ENCODE results near the gene TLR6. TPM values are rescaled to one million over a fixed set of nuclear protein-coding genes. Genes with fewer than 3 reads are reported as not detected.

TLR6 gene
- total and polyA plus RNA-seq, 2 of the 8 experiments (the other 6 are each of a cell fraction or from before 2014, with no cell fraction given) = 0.02 to 0.09 TPM

DNA sequence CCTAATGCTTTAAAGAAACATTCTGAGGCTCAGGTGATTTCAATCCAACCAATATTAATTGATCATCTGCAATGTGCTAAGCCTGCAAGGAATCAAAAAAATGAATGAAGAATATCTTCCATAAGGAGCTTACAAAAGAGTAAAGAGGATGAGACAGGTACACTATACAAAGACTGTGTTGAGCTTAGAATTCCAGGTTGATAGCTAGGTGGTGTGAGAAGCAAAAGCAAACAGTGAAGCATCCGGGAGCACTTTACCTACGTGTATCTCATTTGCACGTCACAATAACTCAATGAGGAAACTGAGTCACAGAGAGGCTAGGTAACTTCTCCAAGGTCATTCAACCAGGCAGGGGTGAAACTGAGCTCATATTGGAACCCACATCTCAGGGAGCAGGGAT lies 48.1 kb upstream of the TLR6 start (continued):
- TF ChIP-seq, protein P1, sequence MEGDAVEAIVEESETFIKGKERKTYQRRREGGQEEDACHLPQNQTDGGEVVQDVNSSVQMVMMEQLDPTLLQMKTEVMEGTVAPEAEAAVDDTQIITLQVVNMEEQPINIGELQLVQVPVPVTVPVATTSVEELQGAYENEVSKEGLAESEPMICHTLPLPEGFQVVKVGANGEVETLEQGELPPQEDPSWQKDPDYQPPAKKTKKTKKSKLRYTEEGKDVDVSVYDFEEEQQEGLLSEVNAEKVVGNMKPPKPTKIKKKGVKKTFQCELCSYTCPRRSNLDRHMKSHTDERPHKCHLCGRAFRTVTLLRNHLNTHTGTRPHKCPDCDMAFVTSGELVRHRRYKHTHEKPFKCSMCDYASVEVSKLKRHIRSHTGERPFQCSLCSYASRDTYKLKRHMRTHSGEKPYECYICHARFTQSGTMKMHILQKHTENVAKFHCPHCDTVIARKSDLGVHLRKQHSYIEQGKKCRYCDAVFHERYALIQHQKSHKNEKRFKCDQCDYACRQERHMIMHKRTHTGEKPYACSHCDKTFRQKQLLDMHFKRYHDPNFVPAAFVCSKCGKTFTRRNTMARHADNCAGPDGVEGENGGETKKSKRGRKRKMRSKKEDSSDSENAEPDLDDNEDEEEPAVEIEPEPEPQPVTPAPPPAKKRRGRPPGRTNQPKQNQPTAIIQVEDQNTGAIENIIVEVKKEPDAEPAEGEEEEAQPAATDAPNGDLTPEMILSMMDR (IDR thresholded peaks at IDR 0.05; ENCODE audit: control extremely low read depth in 1 of 3, insufficient read depth in 1 of 3, low read depth in 1 of 3, low read length in 3 of 3) = no peak
